ENCODE data around the gene SLC8B1.

Gene SLC8B1

GRCh38 chr12:113299619-113300237 lies 35.2 kb downstream of the SLC8B1 start:
- peak; percentile 52 for DNase-seq (ENCODE audit: low read depth)
- TF ChIP-seq CTCF (conservative IDR thresholded peaks at IDR 0.05; ENCODE audit: low read depth, low read length) = no peak
- H3K4me3 ChIP-seq (ENCODE audit: low read length) = no peak overlapping the region

- no peak for TF ChIP-seq CTCF (conservative IDR thresholded peaks at IDR 0.05; ENCODE audit: low read depth, low read length)
- H3K4me3 ChIP-seq (ENCODE audit: low read length) = no peak overlapping the region
- DNase-seq (ENCODE audit: low read depth) = no peak
Observed at GRCh38 chr12:113298861-113299545, 35.9 kb downstream of the SLC8B1 start.

GRCh38 chr12:113298472-113298817 lies 36.5 kb downstream of the SLC8B1 start:
- DNase-seq (ENCODE audit: low read depth) = no peak
- H3K4me3 ChIP-seq (ENCODE audit: low read length) = no peak overlapping the region
- TF ChIP-seq CTCF (conservative IDR thresholded peaks at IDR 0.05; ENCODE audit: low read depth, low read length) = no peak

GRCh38 chr12:113297621-113298471 lies 37.1 kb downstream of the SLC8B1 start:
- TF ChIP-seq CTCF (conservative IDR thresholded peaks at IDR 0.05; ENCODE audit: low read depth, low read length) = no peak
- no peak overlapping the region for H3K4me3 ChIP-seq (ENCODE audit: low read length)
- no peak for DNase-seq (ENCODE audit: low read depth)

- no peak overlapping the region for H3K4me3 ChIP-seq (ENCODE audit: low read length)
- TF ChIP-seq CTCF (conservative IDR thresholded peaks at IDR 0.05; ENCODE audit: low read depth, low read length) = no peak
- DNase-seq (ENCODE audit: low read depth) = no peak
Observed at GRCh38 chr12:113297214-113297587, 37.7 kb downstream of the SLC8B1 start.

- DNase-seq (ENCODE audit: low read depth) = no peak
- H3K4me3 ChIP-seq (ENCODE audit: low read length) = no peak overlapping the region
- TF ChIP-seq CTCF (conservative IDR thresholded peaks at IDR 0.05; ENCODE audit: low read depth, low read length) = no peak
Observed at GRCh38 chr12:113296557-113297213, 38.2 kb downstream of the SLC8B1 start.

All from retinal pigment epithelial cell (primary cell).